Activated T-cell treated with anti-CD3 and anti-CD28 coated beads for 1 hour (primary cell): ENCODE results near the gene RNF151.
"Not testable (repeated sequence)": the region's sequence is repeated elsewhere in the genome, so short reads cannot be mapped to it uniquely, and the experiment has no call there.

ENCODE experiments used
- DNase-seq: peaks from one replicate; pipeline ENCODE4 v3.0.0-alpha.2; 2020; ENCODE audit warnings: low read depth

Gene RNF151

DNA sequence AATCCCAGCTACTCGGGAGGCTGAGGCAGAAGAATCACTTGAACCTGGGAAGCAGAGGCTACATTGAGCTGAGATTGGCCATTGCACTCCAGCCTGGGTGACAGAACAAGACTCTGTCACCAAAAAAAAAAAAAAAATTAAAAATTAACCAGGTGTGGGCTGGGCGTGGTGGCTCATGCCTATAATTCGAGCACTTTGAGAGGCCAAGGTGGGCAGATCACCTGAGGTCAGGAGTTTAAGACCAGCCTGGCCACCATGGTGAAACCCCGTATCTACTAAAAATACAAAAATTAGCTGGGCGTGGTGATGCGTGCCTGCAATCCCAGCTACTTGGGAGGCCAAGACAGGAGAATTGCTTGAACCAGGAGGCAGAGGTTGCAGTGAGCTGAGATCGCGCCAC is 26.8 kb upstream of the RNF151 start:
- DNase-seq, result not testable (repeated sequence)

DNA sequence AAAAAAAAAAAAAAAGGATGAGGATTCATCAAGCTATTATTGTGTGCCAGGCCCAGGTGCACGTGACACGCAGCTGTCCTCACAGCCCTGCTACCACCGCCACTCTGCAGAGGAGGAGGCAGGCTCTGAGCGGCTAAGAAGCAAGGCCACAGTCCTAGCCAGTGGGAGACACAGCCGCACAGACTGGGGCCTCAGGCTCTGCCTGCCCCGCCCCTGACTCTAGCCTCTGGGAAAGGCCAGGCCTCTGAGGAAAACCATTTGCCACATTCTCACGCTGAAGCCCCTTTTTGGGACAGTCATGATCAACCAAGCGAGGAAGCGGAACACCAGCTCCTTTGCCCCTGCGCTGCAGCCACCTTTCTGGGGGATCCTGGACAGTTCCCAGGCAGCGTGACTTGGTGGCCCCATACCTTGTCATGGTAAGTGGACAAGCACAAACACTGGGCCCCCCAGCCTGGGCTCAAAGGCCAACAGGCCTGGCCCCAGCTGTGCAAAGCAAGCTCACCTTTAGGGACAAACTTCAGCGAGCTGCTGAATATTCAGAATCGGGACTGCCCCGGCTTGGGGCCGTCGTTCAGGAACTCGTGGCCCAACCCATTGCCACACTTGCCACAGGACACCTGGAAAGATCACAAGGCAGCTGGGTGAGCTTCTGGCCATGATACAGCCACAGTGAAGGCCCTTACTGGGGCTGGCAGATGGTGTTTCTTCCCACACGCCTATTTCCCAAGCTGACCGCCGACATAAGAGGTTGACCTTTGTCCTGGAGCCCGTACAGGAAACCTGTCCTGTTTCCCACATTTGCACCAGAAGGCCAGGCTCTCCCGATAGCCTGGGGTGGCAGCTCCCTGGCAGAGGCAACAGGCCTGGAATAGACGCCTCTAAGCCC is 26.1 kb upstream of the RNF151 start:
- no peak for DNase-seq

DNA sequence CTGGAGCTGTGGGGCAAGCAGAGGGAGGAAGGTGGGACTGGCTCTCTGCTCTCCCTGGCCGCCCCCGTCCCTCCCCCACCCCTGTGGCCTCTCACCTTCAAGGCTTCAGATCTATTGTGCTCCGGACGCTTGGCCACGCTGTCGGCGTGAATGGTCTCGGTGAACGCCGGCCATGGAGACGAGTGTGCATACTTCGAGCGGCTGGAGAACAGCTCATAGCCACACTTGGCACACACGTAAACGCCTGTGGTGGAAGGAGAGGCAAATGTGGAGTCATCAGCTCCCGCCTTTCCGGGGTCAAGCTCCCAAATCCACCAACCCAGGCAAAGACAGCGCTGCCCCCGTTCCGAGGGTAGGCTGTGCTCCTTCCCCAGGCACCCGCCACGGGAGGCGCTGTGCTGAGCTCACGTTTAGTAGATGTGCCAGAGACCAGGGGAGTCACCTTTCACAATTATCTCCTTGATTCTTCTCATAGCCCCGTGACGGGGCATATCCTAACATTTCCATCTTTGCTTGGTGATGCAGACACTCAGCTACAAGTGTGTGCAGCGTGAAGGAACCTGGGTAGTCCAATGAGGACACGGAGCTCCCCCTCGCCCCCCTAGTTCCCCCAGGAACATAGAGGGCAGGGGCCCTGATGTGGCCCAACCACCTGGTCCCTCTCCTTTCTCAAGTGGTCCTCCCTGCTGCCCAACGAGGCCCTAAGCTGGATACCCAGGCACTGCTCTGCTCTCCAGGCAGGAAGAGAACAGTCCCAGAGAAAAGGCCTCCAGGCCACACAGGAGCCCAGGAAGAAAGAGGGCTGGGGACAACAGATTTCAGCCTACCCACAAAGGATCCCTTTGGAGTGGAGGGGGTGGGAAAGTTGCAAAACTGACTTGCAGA is 25.3 kb upstream of the RNF151 start:
- no peak for DNase-seq

DNA sequence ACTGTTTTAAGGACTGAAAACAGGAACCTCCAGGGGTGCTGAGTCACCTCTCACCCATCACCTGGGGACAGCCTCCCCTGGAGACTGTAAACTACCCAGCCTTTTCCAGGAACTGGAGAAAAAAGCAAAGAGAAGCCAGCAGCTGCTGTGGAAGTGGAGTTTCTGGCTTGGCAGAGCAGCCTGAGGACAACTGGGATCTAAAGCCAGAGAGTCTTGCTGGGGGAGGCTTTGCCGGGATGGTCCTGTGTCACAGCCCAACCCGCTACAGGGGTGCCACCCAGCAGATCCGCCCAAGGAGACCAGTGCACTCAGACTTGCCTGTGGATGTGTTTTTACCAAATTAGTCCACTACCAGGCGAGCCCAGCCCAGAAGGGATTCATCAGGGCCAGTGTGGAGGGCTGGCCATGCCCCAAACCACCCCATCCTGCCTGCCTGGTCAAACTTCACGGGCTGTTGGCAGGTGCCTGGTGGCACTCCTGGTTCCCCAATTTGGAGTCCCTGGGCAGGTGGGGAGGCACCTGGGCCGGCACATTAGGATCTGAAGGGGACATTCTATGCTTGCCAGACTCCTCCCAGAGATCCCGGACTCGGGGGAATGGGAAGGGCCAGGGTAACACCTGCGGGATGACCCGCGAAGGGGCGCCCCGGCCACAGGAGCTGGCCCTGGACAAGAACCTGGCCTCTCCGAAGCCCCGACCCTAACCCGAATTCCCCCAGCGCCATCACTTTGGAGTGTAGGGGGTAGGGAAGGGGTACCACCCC is 24.4 kb upstream of the RNF151 start:
- no peak for DNase-seq

DNA sequence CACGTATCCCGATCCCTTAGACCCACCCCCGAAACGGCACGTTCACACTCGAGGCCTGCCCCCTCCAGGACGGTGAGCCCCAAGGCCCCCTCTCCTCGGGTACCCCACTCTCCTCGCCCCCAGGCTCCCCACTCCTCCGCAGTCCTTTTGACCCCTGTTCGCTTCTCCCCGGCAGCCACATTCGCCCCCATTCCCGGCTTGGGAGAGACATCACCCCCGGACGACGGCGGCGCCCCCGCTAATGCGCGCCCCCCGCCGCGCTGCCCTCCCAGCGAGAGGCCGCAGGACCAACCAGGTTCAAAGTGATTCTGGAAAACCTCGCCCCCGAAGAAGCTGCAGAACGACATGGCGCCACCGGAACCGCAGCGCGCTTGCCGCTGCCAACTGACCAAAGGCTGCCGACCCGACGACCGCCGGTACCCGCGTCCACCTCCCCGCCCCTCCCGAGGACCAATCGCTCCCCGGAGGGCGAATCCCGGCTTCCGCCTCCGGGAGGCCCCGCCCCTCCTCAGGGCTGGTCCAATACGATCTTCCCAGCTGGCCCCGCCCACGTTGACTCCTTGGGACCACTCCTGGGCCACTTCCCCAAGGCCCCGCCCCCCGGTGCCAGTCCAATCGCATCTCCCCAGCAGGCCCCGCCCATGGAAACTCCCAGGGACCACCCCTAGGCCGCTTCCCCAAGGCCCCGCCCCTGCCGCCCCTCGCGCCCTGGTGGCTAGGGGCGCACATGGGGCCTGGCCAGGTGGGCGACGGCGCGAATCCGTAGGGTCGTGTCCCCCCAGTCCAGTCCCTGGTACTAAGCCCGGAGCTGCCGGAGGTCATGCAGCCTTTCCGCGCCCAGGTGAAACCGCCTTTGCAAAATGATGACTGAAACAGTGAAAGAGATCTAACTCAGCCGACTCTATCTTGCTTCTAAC is 23.6 kb upstream of the RNF151 start, which contains the start of gene MSRB1:
Gene MSRB1, minus strand, starts transcription at position 390 of the 917 bp plus-strand sequence. Its CDS starts 43 bp downstream, at position 347.
- DNase-seq, result peak; percentile 99

DNA sequence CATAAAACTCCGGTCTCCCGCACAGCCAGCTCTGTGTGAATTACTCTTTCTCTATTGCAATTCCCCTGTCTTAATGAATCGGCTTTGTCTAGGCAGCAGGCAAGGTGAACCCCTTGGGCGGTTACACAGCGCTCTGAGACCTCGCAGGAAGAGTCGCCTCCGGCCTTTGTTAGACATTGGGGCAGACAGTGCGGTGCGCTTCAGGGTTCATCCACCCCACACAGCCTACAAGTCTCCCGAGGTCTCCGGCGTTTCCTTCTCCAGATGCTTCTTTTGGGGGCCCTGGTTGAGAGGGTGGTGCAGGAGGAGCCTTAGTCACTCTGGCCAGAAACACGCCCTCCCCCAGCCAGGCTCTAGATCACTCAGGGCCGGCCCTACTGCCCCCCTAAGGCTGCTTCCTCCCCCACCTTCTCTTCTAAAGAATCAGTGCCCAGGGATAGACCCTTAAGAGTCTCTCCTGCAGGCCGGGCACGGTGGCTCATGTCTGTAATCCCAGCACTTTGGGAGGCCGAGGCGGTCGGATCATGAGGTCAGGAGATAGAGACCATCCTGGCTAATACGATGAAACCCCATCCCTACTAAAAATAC is 21.9 kb upstream of the RNF151 start:
- DNase-seq, result no peak

DNA sequence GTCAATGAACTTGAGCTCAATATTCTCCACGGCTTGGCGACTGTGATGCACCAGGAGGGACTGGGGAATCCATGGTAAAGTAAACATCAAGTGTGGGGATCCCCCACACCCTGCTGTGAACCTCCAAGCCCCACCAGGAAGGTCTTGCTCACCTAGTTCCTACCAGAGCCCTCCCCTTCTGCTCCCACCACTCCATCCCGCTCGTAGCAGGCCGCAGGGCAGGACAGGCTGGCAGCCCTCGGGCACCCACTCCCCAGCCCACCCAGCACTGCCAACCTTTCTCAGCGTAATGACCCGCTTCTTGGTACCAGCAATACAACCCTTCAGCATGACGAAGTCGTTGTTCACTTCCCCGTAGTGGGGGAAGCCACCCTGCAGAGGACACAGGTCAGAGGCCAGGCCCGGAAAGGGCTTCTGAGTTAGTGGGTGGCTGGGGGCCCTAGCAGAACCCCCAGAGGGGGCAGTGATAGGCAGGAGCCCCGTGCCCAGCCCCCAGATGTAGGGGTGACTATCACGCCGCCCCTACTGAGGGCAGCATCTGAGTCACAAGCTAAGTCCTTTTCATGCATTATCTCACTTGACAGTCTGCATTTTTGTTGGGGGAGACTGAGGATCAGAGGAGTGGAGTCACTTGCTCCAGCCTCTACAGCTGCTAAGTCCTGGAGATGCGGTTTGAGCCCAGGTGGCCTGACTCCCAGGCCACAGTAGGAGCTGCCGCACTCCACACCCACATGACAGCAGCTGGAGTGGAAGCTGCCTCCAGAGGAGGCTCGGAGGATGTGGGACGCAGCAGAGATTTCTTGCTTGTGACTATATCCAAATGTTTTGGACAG is 20.9 kb upstream of the RNF151 start:
- DNase-seq, result no peak

DNA sequence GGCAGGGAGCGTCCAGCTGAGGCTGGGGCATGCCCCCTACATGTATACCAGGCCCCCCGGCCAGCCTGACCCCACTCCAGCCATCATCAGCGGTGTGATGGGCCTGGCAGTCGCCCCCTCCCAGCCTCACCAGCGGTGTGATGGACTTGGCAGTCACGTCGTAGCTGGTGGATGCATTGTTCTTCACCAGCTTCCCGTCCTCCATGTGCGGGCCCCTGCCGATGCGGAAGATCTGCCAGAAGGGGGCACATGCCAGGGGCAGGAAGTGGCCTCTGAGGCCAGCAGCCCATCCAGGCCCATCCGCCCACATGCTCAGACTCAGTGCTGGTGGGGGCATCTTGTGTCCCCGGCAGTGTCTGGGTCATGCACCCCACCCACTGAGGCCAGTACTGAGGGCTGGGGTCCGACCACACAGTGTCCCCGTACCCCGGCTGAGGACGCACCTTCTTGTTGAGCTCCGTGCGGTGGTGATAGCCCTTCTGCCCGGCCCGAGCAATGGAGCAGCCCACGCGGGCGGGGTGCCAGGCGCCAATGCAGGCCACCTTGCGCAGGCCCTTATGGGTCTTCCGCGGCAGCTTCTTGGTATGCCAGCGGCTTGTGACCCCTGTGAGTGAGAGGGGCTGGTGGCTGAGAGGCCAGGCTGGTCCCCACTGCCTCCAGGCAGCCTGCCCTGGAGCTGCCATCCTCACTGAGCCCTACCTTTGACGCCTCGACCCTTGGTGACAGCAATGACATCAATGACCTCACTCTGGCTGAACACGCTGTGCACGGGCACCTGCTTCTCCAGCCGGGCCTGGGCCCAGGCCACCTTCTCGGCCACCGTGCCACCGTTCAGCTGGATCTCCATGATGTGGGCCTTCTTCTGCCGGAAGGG is 19.9 kb upstream of the RNF151 start:
- DNase-seq, result no peak

DNA sequence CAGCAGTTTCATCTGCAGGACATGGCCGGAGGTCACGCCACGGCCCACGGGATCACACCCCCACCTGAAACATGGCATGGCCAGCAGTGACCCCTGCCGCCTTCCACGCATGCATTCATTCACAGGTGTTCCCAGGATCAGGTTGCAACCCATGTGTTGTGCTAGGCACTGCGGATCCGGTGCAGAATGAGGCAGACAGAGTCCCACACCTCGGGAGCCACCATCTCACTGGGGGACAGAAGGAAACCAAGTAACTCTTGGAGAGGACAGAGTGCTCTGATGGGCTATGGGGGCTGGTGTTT is 19.3 kb upstream of the RNF151 start:
- DNase-seq, result no peak

DNA sequence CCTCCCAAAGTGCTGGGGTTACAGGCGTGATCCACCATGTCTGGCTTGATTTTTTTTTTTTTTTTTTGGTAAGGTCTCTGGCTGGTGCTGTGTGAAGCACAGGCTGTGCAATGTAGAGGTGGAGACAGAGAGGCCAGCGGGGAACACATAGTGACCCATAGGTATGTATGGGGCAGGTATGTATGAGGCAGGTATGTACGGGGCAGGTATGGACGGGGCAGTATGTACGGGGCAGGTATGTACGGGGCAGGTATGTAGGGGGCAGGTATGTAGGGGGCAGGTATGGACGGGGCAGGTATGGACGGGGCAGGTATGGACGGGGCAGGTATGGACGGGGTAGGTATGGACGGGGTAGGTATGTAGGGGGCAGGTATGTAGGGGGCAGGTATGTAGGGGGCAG is 17.1 kb upstream of the RNF151 start:
- no peak for DNase-seq

DNA sequence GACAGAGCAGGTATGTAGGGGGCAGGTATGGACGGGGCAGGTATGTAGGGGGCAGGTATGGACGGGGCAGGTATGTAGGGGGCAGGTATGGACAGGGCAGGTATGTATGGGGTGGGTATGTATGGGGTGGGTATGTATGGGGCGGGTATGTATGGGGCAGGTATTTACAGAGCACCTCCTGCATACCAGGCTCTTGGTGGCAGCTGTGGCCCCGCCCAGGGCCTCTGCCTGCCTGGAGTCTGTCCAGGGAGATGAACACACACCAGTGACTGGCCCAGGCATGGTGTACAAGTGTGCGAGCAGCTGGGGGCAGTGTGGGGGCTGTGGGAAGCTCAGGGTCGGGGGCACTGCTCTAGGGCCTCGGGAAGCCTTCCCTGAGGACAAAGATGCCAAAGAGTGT is 16.6 kb upstream of the RNF151 start:
- DNase-seq, result no peak

DNA sequence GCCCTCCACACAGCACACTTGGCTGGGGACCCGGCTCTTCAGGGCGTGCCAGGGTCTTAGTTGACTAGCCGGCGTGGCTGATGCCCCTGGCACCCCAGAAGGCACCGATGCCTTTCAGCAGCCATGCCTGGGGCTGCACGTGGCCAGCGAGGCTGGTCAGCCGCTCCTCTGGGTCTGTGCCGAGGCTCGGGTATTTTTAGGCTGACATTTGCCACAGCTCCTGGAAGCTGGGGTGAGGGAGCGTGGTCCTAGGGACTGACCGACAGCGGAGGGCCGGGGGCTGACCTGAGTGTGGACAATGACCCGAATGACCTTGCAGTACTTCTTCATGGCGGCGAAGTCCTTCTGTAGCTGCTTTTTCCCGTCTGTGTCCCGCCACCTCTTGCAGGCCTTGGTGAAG is 16.1 kb upstream of the RNF151 start:
- no peak for DNase-seq

DNA sequence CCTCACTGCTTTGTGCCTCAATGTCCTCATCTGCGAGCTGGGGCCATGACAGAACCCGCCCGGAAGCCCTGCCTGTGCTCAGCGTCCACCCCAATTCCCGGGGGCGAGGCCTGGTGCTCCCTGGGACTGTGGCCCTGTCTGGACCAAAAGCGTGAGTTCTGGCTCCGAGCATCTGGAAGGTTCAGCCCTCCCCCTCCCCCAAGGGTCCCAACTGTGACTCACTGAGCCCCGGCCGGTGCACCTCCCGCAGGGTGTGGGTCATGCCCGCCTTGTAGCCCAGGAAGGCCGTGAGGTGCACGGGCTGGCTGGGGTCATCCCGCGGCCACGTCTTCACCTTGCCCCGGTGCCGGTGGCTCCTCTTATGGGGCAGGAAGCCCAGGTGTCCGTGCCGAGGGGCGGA is 12.9 kb upstream of the RNF151 start:
- DNase-seq, result no peak

DNA sequence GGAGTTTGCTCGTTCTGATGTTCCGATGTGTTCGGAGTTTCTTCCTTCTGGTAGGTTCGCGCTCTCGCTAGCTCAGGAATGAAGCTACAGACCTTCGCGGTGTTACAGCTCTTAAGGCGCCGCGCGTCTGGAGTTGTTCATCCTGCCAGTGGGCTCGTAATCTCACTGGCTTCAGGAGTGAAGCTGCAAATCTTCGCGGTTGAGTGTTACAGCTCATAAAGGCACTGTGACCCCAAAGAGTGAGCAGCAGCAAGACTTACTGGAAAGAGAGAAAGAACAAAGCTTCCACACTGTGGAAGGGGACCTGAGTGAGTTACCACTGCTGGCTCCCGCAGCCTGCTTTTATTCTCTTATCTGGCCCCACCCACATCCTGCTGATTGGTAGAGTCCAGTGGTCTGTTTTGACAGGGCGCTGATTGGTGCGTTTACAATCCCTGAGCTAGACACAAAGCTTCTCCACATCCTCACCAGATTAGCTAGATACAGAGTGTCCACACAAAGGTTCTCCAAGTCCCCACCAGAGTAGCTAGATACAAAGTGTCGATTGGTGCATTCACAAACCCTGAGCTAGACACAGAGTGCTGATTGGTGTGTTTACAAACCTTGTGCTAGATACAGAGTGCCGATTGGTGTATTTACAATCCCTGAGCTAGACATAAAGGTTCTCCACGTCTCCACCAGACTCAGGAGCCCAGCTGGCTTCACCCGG is 9.1 kb upstream of the RNF151 start:
- DNase-seq, result not testable (repeated sequence)

DNA sequence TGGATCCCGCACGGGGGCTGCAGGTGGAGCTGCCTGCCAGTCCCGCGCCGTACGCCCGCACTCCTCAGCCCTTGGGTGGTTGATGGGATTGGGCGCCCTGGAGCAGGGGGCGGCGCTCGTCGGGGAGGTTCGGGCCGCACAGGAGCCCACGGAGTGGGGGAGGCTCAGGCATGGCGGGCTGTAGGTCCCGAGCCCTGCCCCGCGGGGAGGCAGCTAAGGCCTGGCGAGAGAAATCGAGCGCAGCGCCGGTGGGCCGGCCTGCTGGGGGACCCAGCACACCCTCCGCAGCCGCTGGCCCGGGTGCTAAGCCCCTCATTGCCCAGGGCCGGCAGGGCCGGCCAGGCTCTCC is 8.5 kb upstream of the RNF151 start:
- DNase-seq, result not testable (repeated sequence)

DNA sequence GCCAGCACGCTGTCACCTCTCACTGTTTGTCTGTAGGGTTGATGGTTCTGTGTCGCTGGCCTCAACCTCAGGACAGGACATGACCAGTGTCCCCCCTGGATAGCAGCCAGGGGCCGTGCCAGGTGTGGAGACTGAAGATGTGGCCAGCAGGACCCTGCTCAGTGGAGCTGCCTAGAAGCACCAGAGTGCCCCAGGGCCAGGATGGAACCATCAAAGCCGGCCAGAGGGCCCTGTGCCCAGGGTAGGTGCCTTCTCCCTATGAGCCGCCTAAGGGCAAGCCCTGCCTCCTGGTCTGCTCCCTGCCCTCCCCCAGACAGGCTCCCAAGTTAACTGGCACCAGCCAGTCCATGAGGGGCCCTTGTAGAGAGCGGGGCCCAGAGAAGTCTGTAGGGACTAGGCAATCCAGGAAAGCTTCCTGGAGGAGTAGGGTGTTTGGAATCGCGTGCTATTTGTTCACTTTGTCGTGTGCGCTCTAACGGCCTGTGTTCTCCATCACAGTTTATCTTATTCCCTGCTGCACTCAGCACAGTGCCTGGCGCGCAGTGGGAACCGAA is 7.9 kb upstream of the RNF151 start:
- DNase-seq, result no peak

DNA sequence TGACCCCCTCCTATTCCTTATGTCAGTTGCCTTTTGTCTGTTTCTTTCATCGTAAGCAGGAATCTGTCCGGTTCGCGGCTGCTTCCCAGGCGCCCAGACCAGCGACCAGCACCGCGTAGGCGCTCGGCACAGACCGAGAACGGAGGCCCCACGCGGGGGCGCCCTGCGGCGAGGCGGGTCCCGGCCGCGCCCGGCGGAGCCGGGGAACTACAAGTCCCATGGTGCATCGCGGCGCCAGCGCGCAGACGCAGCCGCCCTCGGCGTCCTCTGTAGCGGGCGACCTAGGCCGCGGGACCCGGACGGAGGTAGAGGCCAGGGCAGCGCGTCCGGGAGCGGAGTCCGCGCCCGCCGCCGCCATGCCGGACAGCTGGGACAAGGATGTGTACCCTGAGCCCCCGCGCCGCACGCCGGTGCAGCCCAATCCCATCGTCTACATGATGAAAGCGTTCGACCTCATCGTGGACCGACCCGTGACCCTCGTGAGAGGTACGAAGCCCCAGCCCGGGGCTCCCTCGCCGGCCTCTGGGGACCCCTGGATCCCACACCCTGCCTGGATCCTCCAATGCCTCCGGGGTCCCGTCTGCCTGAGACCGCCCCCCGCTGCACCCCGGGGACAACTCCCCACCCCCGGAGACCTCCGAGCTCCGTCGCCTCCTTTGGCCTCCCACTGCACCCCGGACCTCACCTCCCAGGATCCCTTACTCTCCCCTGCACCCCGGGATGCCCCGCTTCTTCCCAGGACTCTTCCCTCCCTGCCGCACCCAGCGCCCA is 7.2 kb upstream of the RNF151 start, which contains the start of gene NDUFB10:
Gene NDUFB10, plus strand, starts transcription at position 270 of the 771 bp plus-strand sequence. Its CDS starts 87 bp downstream, at position 357.
- DNase-seq, result peak; percentile 89
